Keratinocyte (primary cell): ENCODE data around the gene JADE2.

Experiments
- EZH2 ChIP-seq: IDR thresholded peaks from one replicate; pipeline ENCODE4 v1.6.1; 2012; ENCODE audit warnings: inconsistent platforms, mild to moderate bottlenecking, low read length, moderate library complexity
- TF ChIP-seq, protein P1 (sequence below), 3 experiments: IDR thresholded peaks in 1 of 3; conservative IDR thresholded peaks in 1 of 3; optimal IDR thresholded peaks in 1 of 3; 2 replicates in 2 of 3; 3 replicates in 1 of 3; pipeline versions ENCODE3 to v1.5.1; 2011; ENCODE audit warnings: low read length in 3 of 3, mild to moderate bottlenecking in 3 of 3, moderate library complexity in 2 of 3, control low read depth in 1 of 3, inconsistent platforms in 1 of 3; ENCODE audit not compliant: insufficient read depth in 2 of 3; ENCODE audit errors: extremely low read depth in 1 of 3

DNA sequence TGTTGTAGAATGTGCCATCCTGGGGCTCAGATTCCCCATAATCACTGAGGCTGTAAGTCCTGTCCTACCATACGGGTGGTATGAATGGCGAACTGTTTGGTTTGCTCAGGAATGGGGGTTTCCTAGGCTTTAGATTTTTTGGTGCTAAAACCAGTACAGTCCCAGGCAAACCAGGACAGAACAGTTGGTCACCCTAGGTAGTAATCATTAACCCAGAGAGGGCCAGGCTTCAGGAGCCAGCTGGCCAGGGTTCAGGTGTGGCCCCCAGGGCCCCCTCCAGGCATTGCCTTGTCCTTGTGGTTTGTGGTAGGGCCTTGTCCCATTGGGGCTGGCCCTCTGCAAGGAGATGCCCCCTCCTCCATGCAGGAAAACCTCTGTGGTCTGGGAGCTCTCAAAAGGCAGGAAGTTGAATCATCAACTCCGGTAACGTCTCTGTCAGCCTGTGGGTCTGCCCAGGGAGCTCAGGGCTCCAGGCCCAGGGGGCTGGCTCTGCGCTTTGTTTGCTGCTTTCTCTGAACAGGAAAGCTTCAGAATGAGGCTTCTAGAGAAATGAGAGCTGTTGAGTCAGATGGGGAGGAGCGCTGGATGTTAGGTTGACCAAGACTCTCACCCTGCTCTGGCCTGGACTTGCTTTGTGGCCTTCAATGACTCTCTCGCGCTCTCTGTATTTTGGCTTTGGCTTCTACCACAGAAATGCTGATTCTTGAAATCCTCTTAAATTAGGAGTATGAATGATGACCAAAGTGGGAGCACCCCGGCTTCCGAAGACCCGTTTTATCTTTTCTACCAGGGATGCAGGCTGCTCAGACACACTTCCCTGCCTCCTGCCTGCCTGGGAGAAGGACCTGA, 22.2 kb upstream of the JADE2 start:
- TF ChIP-seq, protein P1, sequence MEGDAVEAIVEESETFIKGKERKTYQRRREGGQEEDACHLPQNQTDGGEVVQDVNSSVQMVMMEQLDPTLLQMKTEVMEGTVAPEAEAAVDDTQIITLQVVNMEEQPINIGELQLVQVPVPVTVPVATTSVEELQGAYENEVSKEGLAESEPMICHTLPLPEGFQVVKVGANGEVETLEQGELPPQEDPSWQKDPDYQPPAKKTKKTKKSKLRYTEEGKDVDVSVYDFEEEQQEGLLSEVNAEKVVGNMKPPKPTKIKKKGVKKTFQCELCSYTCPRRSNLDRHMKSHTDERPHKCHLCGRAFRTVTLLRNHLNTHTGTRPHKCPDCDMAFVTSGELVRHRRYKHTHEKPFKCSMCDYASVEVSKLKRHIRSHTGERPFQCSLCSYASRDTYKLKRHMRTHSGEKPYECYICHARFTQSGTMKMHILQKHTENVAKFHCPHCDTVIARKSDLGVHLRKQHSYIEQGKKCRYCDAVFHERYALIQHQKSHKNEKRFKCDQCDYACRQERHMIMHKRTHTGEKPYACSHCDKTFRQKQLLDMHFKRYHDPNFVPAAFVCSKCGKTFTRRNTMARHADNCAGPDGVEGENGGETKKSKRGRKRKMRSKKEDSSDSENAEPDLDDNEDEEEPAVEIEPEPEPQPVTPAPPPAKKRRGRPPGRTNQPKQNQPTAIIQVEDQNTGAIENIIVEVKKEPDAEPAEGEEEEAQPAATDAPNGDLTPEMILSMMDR (optimal IDR thresholded peaks at IDR 0.05 in 1 of 3, IDR thresholded peaks at IDR 0.05 in 1 of 3, conservative IDR thresholded peaks at IDR 0.05 in 1 of 3; ENCODE audit: extremely low read depth in 1 of 3, insufficient read depth in 2 of 3, low read length in 3 of 3): no peak
- TF ChIP-seq EZH2: no peak
